ENCODE measurements around the gene HSD17B12. TPM values are rescaled to one million over a fixed set of nuclear protein-coding genes. Genes with fewer than 3 reads are reported as not detected.

Gene HSD17B12
- polyA plus RNA-seq, 1 donor (not counting 4 experiments of a cell fraction or from before 2014, with no cell fraction given): 105 TPM

GRCh38 chr11:43758927-43759326 lies 78.4 kb downstream of the HSD17B12 start:
- no peaks in the 10 kb centered on the region for H3K27me3 ChIP-seq (ENCODE audit: control insufficient read depth, extremely low read depth, insufficient read depth, low read length)
- no peak for TF ChIP-seq CTCF (optimal IDR thresholded peaks at IDR 0.05 in 1 of 3, IDR thresholded peaks at IDR 0.05 in 1 of 3, conservative IDR thresholded peaks at IDR 0.05 in 1 of 3; ENCODE audit: extremely low read depth in 1 of 3, insufficient read depth in 2 of 3, low read length in 3 of 3)
- no peak for TF ChIP-seq EZH2 (IDR thresholded peaks at IDR 0.05; ENCODE audit: low read length)
- dilution Hi-C loops (cut with MboI; ENCODE audit: extremely low pct_ligation_motif_present, low sequenced_read_pairs): no loop called here
- FAIRE-seq: no peak
- no peak overlapping the region for H2AFZ ChIP-seq (ENCODE audit: control insufficient read depth, low read length)
- H3K36me3 ChIP-seq (ENCODE audit: control insufficient read depth in 2 of 2, extremely low read depth in 1 of 2, insufficient read depth in 2 of 2, low read length in 2 of 2): peaks cover 5 to 18% of the 10 kb centered on the region in 2 experiments
- H3K9me3 ChIP-seq (ENCODE audit: control insufficient read depth, low read depth, low read length): no peaks in the 10 kb centered on the region
- H3K4me3 ChIP-seq (ENCODE audit: control insufficient read depth in 2 of 3, extremely low read depth in 1 of 3, insufficient read depth in 2 of 3, low read depth in 1 of 3, low read length in 3 of 3): no peak overlapping the region
- H3K9ac ChIP-seq (ENCODE audit: control insufficient read depth, extremely low read depth, insufficient read depth, low read length): no peak overlapping the region
- H3K79me2 ChIP-seq (ENCODE audit: control insufficient read depth, insufficient read depth, low read length): no peaks in the 10 kb centered on the region
- DNase-seq (ENCODE audit: low read depth, low spot score): no peak
- no peak overlapping the region for H3K27ac ChIP-seq (ENCODE audit: control insufficient read depth, insufficient read depth, low read length)
- no peaks in the 10 kb centered on the region for H3K9me1 ChIP-seq (ENCODE audit: control insufficient read depth, extremely low read depth, insufficient read depth, low read length)
- H3K4me2 ChIP-seq (ENCODE audit: control insufficient read depth, extremely low read depth, insufficient read depth, low read depth, low read length): no peak overlapping the region
- H3K4me1 ChIP-seq (ENCODE audit: control insufficient read depth, extremely low read depth, insufficient read depth, low read length): no peaks in the 10 kb centered on the region
- H4K20me1 ChIP-seq (ENCODE audit: control insufficient read depth, extremely low read depth, insufficient read depth, low read length): no peaks in the 10 kb centered on the region

GRCh38 chr11:43760902-43761301 lies 80.4 kb downstream of the HSD17B12 start:
- Histone ChIP-seq H3K79me2 (ENCODE audit: control insufficient read depth, insufficient read depth, low read length) (no peaks in the 10 kb centered on the region), H3K4me2 (ENCODE audit: control insufficient read depth, extremely low read depth, insufficient read depth, low read depth, low read length) (no peak overlapping the region), H3K9ac (ENCODE audit: control insufficient read depth, extremely low read depth, insufficient read depth, low read length) (no peak overlapping the region), H3K9me3 (ENCODE audit: control insufficient read depth, low read depth, low read length) (no peaks in the 10 kb centered on the region), H3K27me3 (ENCODE audit: control insufficient read depth, extremely low read depth, insufficient read depth, low read length) (no peaks in the 10 kb centered on the region), H3K27ac (ENCODE audit: control insufficient read depth, insufficient read depth, low read length) (no peak overlapping the region), H3K4me3 (ENCODE audit: control insufficient read depth in 2 of 3, extremely low read depth in 1 of 3, insufficient read depth in 2 of 3, low read depth in 1 of 3, low read length in 3 of 3) (no peak overlapping the region), H3K4me1 (ENCODE audit: control insufficient read depth, extremely low read depth, insufficient read depth, low read length) (no peaks in the 10 kb centered on the region), H3K36me3 (ENCODE audit: control insufficient read depth in 2 of 2, extremely low read depth in 1 of 2, insufficient read depth in 2 of 2, low read length in 2 of 2) (peaks cover 5 to 13% of the 10 kb centered on the region in 2 experiments), H4K20me1 (ENCODE audit: control insufficient read depth, extremely low read depth, insufficient read depth, low read length) (no peaks in the 10 kb centered on the region), H3K9me1 (ENCODE audit: control insufficient read depth, extremely low read depth, insufficient read depth, low read length) (no peaks in the 10 kb centered on the region), H2AFZ (ENCODE audit: control insufficient read depth, low read length) (no peak overlapping the region)
- FAIRE-seq (no peak), DNase-seq (ENCODE audit: low read depth, low spot score) (no peak)
- dilution Hi-C loops (cut with MboI; ENCODE audit: extremely low pct_ligation_motif_present, low sequenced_read_pairs): no loop called here
- no peak for TF ChIP-seq CTCF (optimal IDR thresholded peaks at IDR 0.05 in 1 of 3, IDR thresholded peaks at IDR 0.05 in 1 of 3, conservative IDR thresholded peaks at IDR 0.05 in 1 of 3; ENCODE audit: extremely low read depth in 1 of 3, insufficient read depth in 2 of 3, low read length in 3 of 3)

All from keratinocyte (primary cell).